Bronchial epithelial cell (primary cell): ENCODE measurements around the gene PER3. TPM values are rescaled to one million over a fixed set of nuclear protein-coding genes. Genes with fewer than 3 reads are reported as not detected.

Experiments
- DNase-seq: peaks from one replicate; pipeline ENCODE4 v3.0.0-alpha.2; 2010; ENCODE audit warnings: low read depth
- FAIRE-seq: peaks from 2 replicates; lab custom pipeline; 2011; peaks lifted over from hg19 to GRCh38; lab: Jason Lieb, UNC
- H3K27me3 ChIP-seq: 2 replicates; pipeline ENCODE4 v1.5.1; 2011; ENCODE audit warnings: low read length; ENCODE audit not compliant: control insufficient read depth, insufficient read depth
- H3K36me3 ChIP-seq: 2 replicates; pipeline ENCODE4 v1.5.1; 2011; ENCODE audit warnings: low read length; ENCODE audit not compliant: control insufficient read depth, insufficient read depth
- H3K4me3 ChIP-seq: 2 replicates; pipeline ENCODE4 v1.5.1; 2011; ENCODE audit warnings: mild to moderate bottlenecking, low read depth, low read length, control low read depth
- CTCF ChIP-seq: IDR thresholded peaks from 2 replicates; pipeline ENCODE4 v1.5.1; 2011; ENCODE audit warnings: mild to moderate bottlenecking, moderate library complexity, low read length, control low read depth, inconsistent platforms; ENCODE audit not compliant: insufficient read depth, severe bottlenecking
- total RNA-seq: library from RNA; depleted of rRNA; stranded (reverse); fragments of >200 nt; gene quantifications from 2 replicates; pipeline ENCODE4 v1.2.1, GENCODE V29; 2014

PER3 gene
- total RNA-seq, 1 donor from 2014 or later = 4.5 TPM

GRCh38 chr1:7893529-7894180 is 109.6 kb downstream of the PER3 start:
- DNase-seq = peak; percentile 48
- no peaks in the 10 kb centered on the region for H3K36me3 ChIP-seq
- H3K4me3 ChIP-seq = no peak overlapping the region
- TF ChIP-seq CTCF = no peak
- no peak for FAIRE-seq
- peaks cover 3% of the 10 kb centered on the region for H3K27me3 ChIP-seq

Other genes with a start within 250 kb of the PER3 start
- gene VAMP3, start 13.0 kb upstream of the PER3 start, total RNA-seq = 50.2 and 51.3 TPM in 2 replicates
- 0.26 TPM in 1 of 2 replicates, not detected in the other for gene UTS2, start 68.8 kb downstream of the PER3 start, total RNA-seq
- 0.53 and 6.1 TPM in 2 replicates for gene TNFRSF9, start 156.5 kb downstream of the PER3 start, total RNA-seq
- gene PARK7, start 177.4 kb downstream of the PER3 start, total RNA-seq = 287 and 307 TPM in 2 replicates
- gene ERRFI1, start 242.0 kb downstream of the PER3 start, total RNA-seq = 126 and 175 TPM in 2 replicates